ENCODE results near the gene PAK5. TPM values are rescaled to one million over a fixed set of nuclear protein-coding genes. Genes with fewer than 3 reads are reported as not detected.

Gene PAK5
- total and polyA plus RNA-seq, 8 donors = 1.0 to 2.0 (median 1.5) TPM

DNA sequence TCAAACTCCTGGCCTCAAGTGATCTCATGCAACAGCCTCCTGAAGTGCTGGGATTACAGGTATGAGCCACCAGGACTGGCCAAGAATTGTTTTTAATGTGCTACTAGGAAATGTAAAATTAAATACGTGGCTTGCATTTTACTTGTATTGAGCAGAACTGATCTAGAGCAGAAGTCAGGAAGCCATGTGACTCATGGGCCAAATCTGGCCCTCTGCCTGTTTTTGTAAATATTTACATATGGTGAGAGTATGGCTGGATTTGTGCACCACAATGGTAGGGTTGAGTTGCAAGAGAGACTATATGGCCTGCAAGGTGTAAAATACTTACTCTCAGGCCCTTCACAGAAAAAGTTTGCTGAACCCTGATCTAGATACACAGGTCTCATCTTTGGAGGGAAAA, 248.7 kb downstream of the PAK5 start:
- Histone ChIP-seq H3K27ac (no peak overlapping the region), H3K4me3 (no peak overlapping the region), H3K27me3 (no peaks in the 10 kb centered on the region), H3K4me1 (peaks cover 0 to 14% (median 10%) of the 10 kb centered on the region in 3 donors), H3K9me3 (no peaks in the 10 kb centered on the region), H3K36me3 (no peaks in the 10 kb centered on the region)
- WGBS, 2 donors = 38 to 40% methylated on average over 1 of the region's 1 CpG
- DNase-seq (peak in 2 of 6 donors; percentile 14 to 48), FAIRE-seq (no peak), ATAC-seq (peak; percentile 38 to 71 (median 68))
- intact Hi-C loops (cut with DNase I) = no loop called here
- TF ChIP-seq CTCF (IDR thresholded peaks at IDR 0.05) = no peak

GRCh38 chr20:9588706-9589105, 250.2 kb downstream of the PAK5 start:
- H3K27me3 ChIP-seq = no peaks in the 10 kb centered on the region
- H3K27ac ChIP-seq = no peak overlapping the region
- intact Hi-C loops (cut with DNase I) = no loop called here
- no peaks in the 10 kb centered on the region for H3K9me3 ChIP-seq
- TF ChIP-seq CTCF (IDR thresholded peaks at IDR 0.05) = no peak
- H3K4me1 ChIP-seq = no peaks in the 10 kb centered on the region
- H3K4me3 ChIP-seq = no peak overlapping the region
- DNase-seq = no peak
- 90 to 92% methylated on average over 1 of the region's 1 CpG for WGBS, 2 donors
- FAIRE-seq = no peak
- ATAC-seq = no peak
- no peaks in the 10 kb centered on the region for H3K36me3 ChIP-seq

DNA sequence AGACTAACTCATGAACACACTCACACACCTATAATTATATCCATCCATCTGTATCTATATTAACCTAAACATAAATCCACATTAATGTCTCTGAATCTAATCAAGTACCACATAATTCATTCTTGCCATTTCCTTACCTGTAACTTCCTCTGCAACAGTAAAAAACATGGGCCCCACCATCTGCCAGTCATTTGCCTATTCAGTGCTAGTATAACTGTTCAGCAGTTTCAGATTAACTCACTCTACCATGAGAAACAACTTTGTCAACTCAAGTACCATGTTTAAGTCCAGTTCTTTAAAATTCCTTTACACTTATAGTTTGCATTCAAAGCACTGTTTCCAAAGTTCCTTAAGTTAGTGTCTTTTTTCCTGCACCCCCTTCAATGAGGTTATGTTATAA, 255.7 kb downstream of the PAK5 start:
- intact Hi-C loops (cut with DNase I) = no loop called here
- no peaks in the 10 kb centered on the region for H3K36me3 ChIP-seq
- no peaks in the 10 kb centered on the region for H3K9me3 ChIP-seq
- no peaks in the 10 kb centered on the region for H3K27me3 ChIP-seq
- no peak for DNase-seq
- no peak for TF ChIP-seq CTCF (IDR thresholded peaks at IDR 0.05)
- H3K27ac ChIP-seq = no peak overlapping the region
- ATAC-seq = no peak
- no peak overlapping the region for H3K4me3 ChIP-seq
- no peak for FAIRE-seq
- H3K4me1 ChIP-seq = no peaks in the 10 kb centered on the region

- TF ChIP-seq CTCF (IDR thresholded peaks at IDR 0.05) = no peak
- no peaks in the 10 kb centered on the region for H3K36me3 ChIP-seq
- intact Hi-C loops (cut with DNase I) = no loop called here
- FAIRE-seq = no peak
- H3K9me3 ChIP-seq = no peaks in the 10 kb centered on the region
- no peaks in the 10 kb centered on the region for H3K4me1 ChIP-seq
- 70 to 80% methylated on average over 5 of the region's 5 CpGs for WGBS, 2 donors
- no peak for DNase-seq
- no peak overlapping the region for H3K4me3 ChIP-seq
- no peak overlapping the region for H3K27ac ChIP-seq
- H3K27me3 ChIP-seq = no peaks in the 10 kb centered on the region
- no peak for ATAC-seq
These were observed 256.7 kb downstream of the PAK5 start for GRCh38 chr20:9582137-9582536.

GRCh38 chr20:9581509-9581908, 257.4 kb downstream of the PAK5 start:
- DNase-seq (no peak), ATAC-seq (no peak), FAIRE-seq (no peak)
- no peak for TF ChIP-seq CTCF (IDR thresholded peaks at IDR 0.05)
- intact Hi-C loops (cut with DNase I) = no loop called here
- 82% methylated on average over 4 of the region's 4 CpGs for WGBS, 2 donors
- no peak overlapping the region for H3K27ac ChIP-seq
- no peaks in the 10 kb centered on the region for H3K36me3 ChIP-seq
- no peak overlapping the region for H3K4me3 ChIP-seq
- H3K9me3 ChIP-seq = no peaks in the 10 kb centered on the region
- no peaks in the 10 kb centered on the region for H3K27me3 ChIP-seq
- no peaks in the 10 kb centered on the region for H3K4me1 ChIP-seq
